NCI-H1436 (cell line): ENCODE results near the gene TACR1.
"Not testable (repeated sequence)": the region's sequence is repeated elsewhere in the genome, so short reads cannot be mapped to it uniquely, and the experiment has no call there.

Experiments used
- DNase-seq: peaks from one replicate; lab custom pipeline; 2025; lab: John Stamatoyannopoulos, UW

TACR1 gene

DNA sequence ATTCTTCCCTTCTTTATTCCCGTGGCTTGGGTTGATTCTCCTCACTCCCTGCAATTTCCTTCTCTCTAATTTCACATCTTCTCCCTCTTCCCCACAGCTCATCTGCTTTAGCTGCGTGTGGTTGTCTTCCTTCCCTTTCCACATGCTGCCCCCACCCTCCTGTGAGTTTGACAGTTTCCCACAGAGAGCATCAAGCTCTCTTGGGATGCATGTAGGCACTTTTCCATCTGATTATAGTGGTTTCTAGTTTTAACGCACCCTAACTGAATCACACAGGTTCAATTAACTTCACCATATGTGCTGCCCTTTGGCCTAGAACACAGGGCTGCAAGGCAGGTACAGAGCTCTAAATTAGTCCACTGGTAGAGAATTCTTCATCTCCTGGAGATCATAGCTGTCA lies 110.5 kb downstream of the TACR1 start:
- no peak for DNase-seq

DNA sequence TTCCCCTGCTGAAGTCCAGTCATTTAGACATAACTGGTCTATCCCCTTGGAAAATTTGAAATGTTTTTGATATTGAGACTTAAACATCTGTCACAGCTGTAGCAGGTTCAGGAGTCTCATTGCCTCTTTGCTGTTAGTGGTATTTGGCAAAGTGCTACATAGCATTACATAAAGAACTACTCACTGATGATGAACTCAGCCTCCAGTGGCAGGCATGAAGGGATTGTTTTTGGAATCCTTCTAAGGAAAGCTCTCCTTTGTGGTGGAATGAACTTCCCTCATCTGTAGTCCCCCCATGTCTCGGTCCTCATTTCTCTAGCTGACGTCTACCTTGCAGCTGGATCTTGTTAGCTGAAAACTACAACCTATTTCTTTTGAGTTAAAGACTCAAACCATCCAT lies 111.6 kb downstream of the TACR1 start:
- no peak for DNase-seq

DNA sequence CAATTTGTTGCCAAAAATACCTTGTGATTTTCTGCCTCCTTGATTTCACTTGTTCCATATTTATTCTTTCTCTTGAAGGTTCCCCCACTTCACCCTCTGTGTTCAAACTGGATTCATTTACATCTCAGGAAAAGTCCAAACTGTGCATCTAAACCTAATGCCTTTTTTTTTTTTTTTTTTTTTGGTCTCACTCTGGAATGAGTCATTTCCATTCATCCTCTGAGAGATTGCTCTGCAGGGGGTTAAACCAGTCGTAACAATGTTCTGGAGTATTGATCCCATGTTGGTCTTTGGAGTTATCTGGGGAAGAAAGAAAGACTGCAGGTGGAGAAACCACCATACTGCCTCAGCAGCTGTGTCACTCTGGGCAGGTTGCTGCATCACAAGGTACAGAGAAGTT lies 119.7 kb downstream of the TACR1 start:
- DNase-seq, result no peak

DNA sequence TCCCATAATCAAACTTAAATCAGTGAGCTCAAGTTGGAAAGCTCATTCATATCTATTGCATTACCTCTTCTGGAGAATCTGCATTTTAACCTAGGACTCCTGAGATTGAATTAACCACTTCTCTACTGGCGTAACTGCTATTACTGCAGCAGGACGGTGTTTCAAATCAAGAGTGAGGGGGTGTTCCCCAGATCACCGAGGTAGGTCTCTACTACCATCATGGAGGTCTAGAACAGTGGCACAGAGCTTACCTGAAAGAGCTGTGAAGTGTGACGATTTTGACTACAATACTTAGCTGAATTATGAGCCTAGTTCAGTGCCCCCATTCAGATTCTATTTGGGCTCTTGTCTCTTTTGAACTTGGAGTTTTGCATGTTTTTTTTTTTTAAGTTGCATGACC lies 121.4 kb downstream of the TACR1 start:
- DNase-seq, result no peak

DNA sequence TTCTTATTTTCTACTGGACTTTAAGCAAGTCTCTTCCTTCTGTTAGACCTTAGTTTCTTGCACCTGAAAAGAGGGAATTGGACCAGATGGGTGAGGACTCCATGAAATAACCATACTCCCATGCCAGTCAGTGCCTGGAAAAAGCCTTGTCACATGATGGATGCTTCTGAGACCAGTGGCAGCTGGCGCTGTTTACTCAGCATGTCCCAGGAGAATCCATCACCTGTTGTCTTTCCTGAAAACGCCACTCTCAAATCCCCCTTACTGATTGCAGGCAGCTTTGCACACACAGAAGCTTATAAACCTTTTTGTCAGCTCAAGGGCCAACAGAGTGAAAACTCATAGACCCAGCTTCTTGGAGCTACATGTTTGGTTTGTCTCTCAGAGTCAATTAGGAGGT lies 123.2 kb downstream of the TACR1 start:
- peak; percentile 96 for DNase-seq

DNA sequence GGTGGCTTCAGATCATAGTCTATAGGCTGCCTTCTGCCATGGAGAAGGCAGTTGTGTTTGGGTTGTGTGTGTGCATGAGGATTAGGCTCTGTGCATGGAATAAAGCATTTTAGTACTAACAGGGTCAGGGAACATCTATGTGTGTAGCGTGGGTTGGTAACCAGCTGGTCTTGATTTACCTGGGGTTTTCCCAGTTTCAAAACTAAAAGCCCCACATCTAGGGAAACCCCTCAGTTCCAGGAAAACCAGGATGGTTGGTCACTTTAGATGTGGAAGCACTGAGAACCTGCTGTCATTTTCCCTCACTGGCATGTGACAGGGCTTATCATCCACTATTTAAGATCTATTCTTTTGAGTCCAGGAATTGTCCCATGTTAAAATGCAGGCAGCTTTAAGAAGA lies 124.6 kb downstream of the TACR1 start:
- DNase-seq, result no peak

DNA sequence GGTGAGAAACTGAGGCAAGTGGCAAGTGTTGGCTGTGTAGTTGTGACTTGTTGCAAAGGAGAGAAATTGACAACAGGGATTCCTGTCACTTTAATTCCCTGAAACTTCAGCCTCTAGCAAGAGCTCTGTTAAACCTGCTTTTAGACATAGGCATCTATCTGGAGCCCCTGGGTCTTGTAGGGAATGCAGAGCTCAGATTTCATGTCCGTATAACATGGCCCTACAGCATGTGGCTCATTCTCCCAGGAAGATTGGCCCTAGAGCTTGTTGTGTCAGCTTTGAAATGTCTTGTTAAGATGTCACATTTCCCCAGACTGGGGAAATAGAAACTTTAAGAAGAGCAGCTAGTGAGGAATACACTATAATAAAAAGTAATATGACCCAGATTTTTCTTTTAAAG lies 125.1 kb downstream of the TACR1 start:
- DNase-seq, result no peak

DNA sequence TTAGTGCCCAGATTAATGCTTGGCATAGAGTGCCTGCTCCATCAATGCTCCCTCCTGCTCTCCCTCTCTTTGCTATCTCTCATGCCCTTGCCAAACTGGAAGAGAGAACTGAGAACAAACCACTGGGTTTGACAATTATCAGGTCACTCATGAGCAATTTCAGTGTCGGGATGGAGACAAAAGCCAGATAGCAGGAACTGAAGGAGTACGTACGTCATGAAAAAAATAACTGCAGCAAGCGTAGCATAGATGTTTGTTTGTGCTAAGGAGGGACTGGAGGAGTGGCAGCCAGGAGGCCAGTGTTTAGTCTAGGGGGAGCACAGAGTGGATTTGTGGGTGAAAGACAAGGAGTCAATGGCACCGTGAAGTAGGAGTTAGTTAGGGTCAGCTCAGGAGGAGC lies 127.6 kb downstream of the TACR1 start:
- no peak for DNase-seq

DNA sequence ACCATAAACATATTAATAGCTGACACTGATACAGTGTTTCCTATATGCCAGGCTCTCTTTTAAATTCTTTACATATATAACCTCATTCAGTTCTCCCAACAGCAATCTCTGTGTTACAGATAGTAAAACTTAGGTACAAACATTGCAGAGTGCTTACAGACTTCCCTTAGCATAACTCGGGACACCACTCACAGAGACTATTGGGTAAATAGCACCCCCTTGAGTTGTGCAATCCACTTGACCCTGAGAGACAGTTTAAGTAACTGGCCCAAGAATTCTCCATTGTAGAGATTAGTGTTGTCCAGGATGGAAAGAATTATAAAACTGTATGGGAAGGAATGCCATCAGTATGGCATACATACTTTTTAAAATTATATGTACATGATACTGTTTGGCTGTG lies 130.8 kb downstream of the TACR1 start:
- DNase-seq, result no peak

DNA sequence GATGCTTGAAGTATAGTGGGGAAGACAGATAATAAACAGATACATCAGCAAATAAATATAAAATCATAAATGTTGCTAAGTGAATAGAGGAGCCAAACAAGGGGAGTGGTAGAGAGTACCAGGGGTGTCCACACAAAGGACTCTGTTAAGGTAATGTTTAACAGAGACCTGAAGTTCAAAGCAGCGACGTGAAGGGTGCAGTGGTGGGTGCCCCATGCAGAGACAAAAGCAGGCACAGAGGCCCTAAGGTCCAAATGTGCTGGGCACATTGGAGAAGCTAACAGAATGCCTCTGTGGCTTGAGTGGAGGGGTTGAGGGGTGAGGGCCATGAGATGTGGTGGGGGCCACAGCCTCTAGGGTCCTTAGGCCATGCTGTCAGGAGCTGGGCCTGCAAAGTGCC lies 131.8 kb downstream of the TACR1 start:
- no peak for DNase-seq

DNA sequence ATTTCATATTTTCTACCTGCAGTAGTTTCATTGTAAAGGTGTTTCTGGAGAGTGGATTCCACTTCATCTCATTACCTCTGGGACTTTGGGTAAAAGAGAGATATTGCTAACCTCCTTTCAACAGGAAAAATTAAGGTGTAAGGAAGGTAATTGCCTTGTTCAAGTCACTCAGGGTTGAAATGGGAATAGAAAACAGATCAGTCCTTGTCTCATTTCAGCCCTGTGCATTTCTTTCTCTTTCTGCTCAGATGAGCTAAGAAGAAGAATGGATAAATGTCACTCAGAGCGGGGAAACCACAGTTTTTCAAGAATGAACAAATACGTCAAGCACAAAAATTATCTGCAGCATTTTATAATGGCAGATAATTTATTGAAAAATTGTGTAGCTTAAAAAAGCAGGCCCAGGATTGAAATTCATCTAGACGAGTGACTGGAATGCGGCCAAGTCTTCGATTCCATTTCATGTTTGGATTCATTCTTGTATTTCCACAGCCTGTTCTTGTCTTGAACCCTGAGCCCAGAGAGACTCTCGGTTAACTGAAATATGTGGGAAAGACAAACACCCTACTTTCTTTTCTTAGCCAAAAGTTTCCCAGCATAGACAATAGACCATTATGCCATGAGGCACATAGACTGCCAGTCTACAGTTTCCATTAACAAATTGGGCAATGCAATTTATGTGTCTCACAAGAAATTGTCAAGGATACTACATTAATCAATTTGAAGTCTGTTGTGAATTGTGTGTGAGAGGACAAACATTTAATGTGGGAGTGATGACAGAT lies 133.0 kb downstream of the TACR1 start:
- no peak for DNase-seq

DNA sequence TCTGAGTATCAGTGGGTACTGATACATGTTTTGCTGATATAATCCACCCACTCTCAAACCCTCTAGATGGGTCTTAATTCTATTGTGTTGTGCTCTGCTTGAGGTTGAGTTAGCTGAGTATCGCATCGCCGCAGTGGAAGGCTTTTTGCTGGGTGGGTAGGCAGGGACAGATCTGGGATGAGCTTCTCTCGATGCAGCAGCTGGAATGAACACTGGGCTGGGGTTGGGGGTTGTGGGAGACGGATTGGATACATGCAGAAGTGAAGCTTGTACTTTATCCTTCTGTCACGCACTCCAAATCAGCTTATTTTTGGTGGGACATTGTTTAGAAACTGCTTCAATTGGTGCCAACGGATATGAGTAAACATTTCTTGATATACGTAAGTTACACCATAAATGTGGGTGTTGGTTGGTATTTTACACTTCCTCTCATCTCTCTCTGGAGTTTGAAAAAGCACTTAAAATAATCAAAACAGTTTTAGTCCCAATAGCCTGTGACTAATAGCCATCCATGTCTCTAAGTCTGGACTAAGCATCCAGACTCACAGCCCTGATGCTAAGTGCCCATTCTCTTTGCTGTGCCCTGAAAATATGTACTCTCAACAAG lies 133.8 kb downstream of the TACR1 start:
- no peak for DNase-seq

DNA sequence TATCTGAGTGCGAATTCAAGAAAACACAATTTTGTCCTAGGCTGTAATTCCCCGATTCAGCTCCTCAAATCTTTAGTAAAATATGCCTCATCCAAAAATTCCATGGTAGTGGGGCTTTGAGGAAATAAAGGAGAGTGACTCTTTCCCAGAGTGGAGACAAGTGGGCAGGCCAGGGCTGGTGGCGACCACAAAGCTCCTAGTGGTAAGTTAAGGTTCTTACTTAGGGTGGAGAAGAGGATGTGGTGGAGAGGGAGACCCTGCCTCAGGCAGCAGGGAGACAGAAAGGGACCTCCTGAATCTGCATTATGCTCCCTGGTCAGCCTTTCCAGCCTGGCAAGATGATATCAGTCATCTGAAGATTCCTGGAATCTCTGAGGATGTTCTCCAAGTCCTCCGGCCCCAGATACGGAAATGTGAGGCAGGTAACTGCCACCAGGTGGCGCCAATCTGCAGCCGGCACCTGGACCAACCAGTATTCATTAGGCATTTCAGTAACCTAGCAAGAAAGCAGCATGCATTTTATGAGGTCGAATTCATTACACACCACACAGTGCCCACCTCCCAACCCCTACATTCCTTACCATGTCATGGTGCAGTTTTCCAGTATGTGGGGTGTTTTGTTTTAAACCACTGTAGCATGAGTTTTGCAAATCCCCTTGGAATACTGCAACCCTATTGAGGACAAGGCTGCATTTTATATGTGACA lies 134.5 kb downstream of the TACR1 start:
- DNase-seq, result peak; percentile 33

DNA sequence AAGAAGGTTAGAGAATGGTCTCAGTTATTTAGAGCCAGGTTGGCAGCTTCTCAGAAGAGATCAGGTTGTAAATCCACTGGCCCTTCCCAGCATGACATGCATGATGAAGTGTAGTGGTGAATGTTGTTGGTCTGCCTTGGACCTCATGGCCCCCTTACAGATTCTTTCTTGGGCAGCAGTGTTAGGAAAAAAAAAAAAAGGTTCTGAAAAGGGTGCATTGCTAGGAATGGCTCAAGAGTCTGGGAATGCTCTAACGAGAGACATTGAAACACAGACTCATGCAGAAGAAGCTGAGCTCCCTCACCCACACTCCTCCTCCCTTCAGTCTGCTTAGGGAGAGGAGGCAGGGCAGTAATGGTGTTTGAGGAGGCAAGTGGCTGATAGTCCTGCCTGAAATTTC lies 135.4 kb downstream of the TACR1 start:
- DNase-seq, result no peak

DNA sequence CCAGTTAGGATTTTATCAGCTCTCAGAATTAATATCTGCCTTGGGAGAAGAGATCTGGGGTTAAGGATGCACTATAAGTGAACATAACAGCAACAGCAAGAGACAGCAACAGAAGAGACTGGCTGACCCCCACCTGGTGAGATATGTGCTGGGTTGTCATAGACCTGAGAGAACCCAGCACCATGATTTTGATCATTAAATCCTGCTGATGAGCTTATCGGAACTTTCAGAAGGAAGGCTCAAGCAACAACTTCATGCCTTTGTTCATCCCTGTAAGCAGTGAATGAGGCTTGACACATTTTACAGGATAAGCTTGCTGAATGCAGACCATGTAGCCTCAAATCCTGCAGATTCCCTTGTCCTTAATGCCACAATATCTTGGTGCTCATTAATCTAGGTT lies 140.9 kb downstream of the TACR1 start:
- no peak for DNase-seq

DNA sequence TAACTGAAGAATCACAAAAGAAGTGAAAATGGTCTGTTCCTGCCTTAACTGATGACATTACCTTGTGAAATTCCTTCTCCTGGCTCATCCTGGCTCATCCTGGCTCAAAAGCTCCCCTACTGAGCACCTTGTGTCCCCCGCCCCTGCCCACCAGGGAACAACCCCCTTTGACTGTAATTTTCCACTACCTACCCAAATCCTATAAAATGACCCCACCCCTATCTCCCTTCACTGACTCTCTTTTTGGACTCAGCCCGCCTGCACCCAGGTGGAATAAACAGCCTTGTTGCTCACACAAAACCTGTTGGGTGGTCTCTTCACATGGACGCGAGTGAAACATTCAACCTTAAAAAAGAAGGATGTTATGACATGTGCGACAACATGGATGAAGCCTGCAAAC lies 142.2 kb downstream of the TACR1 start:
- not testable (repeated sequence) for DNase-seq

DNA sequence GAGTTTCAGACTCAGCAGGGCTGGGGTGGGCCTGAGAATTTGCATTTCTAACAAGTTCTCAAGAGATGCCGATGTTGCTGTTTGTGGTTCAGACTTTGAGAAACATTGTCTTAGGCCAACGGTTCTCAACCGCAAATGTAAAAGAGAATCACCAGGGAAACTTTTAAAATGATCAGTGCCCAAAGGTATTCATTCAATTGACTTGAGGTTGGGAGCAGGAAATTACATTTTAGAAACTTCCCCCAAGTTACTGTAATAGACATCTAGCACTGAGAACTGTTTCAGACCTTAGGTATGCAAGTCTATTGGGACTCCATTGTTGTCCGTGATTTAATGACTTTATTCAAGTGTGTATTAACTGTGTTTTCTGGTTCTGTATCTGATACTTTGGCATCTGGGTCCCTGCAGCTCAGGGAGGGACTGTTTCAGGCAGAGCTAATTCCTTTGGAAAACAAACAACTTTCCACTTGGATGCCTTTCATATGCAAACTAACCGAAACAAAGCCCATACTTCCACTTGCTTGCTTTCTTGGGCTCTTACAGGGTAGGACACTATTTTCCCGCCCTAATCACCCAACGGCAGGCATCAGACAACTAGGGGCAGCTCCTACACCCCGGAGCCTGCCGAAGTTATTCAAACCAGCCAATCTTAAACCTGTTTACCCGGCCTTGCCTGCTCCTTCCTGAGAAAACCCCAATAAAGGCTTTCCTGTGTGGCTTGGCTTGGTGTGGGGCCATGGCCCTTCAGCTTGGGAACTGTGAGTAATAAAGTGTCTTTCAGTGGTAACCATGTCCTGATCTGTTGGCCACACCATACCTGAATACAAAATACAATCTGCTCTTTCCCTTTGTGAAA lies 143.3 kb downstream of the TACR1 start:
- DNase-seq, result no peak

DNA sequence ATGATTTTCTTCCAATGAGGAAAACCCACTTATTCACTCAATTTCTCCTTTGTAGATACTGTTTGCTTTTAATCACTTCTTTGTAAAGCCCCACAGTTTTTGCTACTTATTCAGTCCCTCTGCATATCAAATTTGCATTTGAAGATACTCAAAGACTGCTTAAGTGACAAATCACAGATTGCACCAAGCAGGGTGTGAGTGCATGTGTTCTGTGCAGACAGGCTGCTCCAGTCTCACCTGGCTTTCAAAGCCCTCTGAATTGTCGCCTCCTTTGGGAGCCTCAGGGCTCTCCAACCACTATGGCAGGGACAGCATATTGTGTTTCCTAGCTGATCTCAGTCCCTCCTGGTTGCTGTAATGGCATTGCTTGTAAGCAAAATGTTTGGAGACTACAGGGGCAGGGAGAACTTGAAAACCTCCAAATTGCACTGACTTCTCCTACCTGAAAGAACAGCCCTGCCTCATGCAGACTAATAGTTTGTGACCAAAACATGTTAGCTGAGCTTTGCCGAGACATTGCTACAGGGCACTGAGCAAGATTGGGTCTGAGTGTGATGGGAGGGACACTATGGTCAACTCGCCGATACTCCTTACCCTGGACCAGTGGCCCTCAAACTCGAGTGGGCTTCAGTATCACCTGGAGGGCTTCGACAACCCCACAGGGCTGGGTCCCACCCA lies 144.0 kb downstream of the TACR1 start:
- no peak for DNase-seq

DNA sequence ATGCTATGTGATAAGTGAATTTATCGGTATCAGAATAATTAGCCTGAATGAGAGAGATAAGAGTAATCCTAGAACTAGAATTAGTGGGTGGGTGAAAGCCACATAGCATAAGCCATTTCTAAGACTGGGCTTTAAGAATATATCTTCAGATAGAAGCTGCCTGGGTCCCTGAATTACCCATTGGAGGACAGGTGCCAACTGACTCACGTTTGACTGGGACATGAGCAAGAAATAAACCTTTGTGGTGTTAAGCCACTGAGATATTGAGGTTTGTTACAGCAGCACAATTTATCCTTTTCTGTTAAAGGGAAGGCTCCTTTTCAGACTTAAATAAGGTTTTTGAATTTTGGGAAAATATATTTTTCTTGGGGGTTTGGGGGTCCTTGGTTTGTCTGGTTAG lies 145.0 kb downstream of the TACR1 start:
- DNase-seq, result no peak

DNA sequence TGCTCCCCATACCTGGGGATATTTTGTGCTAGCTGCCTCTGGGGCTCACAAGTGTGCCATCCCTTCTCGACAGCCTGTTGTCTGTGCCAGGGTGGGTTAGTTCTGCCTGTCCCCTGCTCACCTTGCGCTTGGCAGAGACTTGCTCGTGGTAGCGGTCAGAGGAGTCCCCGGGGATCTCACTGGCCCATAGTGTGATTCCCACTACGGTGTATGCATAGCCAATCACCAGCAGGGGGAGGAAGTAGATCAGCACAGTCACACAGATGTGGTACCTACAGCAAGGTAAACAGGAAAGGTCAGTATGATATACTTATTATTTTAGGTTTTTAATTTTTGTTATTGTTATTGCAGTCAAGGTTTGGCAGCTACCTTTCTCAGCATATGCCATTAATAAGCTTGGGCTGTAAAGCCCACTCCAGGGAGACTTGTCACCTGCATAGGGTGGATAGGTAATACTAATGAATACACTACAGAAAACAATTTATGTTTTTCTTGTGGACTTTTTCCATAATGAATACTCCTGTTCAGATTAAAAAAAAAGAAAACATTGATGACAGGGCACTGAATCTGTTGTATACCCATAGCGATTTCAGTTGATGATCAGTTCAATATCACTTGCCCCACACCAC lies 145.7 kb downstream of the TACR1 start:
- peak; percentile 63 for DNase-seq

DNA sequence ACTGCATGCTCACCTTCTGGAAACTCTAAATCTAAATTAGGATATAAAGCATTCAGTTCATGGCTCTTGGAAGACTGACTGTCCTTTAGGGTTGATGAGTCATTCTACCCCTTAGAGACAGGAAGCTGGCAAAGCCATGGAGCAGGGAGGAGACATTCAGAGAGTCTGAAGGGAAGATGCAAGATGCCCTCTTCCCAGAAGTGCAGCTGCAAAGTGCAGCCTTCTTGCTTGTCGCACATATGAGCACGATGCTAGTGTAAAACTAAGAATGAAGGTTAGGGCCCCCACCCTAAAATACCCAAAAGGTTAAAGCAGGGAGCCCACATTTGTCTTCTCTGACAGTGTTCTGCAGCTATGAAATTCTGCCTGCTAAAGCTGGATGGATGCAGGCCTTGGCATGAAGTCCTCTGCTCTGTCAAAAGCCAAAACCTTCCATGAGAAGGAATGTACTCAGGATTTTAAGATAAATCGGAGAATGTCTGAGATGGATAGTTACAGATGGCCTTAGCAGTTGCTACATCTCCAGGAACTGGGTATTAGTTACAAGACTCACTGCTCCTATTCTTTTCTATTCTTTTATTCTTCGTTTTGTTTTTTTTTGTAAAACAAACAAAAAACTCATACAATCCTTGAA lies 151.2 kb downstream of the TACR1 start:
- DNase-seq, result no peak
